HEK293 (cell line): Measurements from ENCODE around the gene SCP2D1.
A peak's percentile ranks its signal among the peaks of the same experiment; 100 is the strongest.

Experiments
- CTCF ChIA-PET: fragments of 350-600 bp; formaldehyde crosslinking; extraction: SDS; loops from one replicate; lab custom pipeline; 2021; ENCODE audit warnings: antibody characterized with exemption; lab: Yijun Ruan, JAX
- POLR2A ChIA-PET: fragments of 300-600 bp; formaldehyde crosslinking; extraction: SDS; loops from one replicate; lab custom pipeline; 2020; ENCODE audit warnings: antibody characterized with exemption, inconsistent platforms; lab: Yijun Ruan, JAX
- H3K27ac ChIP-seq: fragments of 200-500 bp; sonication (Bioruptor generic); 2 replicates; pipeline ENCODE4 v1.5.1; 2014; ENCODE audit warnings: low read depth, low read length, control low read depth, inconsistent platforms; ENCODE audit errors: extremely low read depth
- H3K36me3 ChIP-seq, 2 experiments: fragments of 200-500 bp in 1 of 2; sonication (Bioruptor generic) in 1 of 2; 1 replicate in 1 of 2; 2 replicates in 1 of 2; pipeline ENCODE4 v1.5.1; 2014 to 2017; ENCODE audit warnings: inconsistent platforms in 2 of 2, low read length in 2 of 2; ENCODE audit not compliant: control insufficient read depth in 2 of 2, insufficient read depth in 1 of 2
- H3K4me1 ChIP-seq: fragments of 200-500 bp; sonication (Bioruptor generic); 2 replicates; pipeline ENCODE4 v1.5.1; 2014; ENCODE audit warnings: mild to moderate bottlenecking, low read length, inconsistent platforms; ENCODE audit not compliant: control insufficient read depth, insufficient read depth
- H3K4me3 ChIP-seq: 2 replicates; pipeline ENCODE4 v1.5.1; 2011; ENCODE audit warnings: low read depth, mild to moderate bottlenecking, control low read depth, low read length, moderate library complexity
- H3K9me3 ChIP-seq: fragments of 200-500 bp; sonication (Bioruptor generic); 2 replicates; pipeline ENCODE4 v1.5.1; 2014; ENCODE audit warnings: low read depth, low read length, inconsistent platforms; ENCODE audit not compliant: control insufficient read depth, insufficient read depth
- GLI4 ChIP-seq: fragments of 450-650 bp; formaldehyde crosslinking; IDR thresholded peaks from 2 replicates; pipeline ENCODE4 v1.5.1; 2016; ENCODE audit warnings: missing biosample characterization, missing genetic modification characterization
- HIC1 ChIP-seq: fragments of 450-650 bp; formaldehyde crosslinking; IDR thresholded peaks from 2 replicates; pipeline ENCODE4 v1.5.1; 2016; ENCODE audit warnings: missing biosample characterization, missing genetic modification characterization
- KLF8 ChIP-seq: fragments of 450-650 bp; formaldehyde crosslinking; IDR thresholded peaks from 2 replicates; pipeline ENCODE4 v1.5.1; 2016; ENCODE audit warnings: missing biosample characterization, missing genetic modification characterization
- KLF9 ChIP-seq: fragments of 450-650 bp; formaldehyde crosslinking; IDR thresholded peaks from 2 replicates; pipeline ENCODE4 v1.5.1; 2016; ENCODE audit warnings: missing biosample characterization, missing genetic modification characterization, low read depth
- MYNN ChIP-seq: fragments of 450-650 bp; formaldehyde crosslinking; IDR thresholded peaks from 2 replicates; pipeline ENCODE4 v1.5.1; 2016; ENCODE audit warnings: missing biosample characterization, missing genetic modification characterization, borderline replicate concordance
- MZF1 ChIP-seq: fragments of 450-650 bp; formaldehyde crosslinking; IDR thresholded peaks from 2 replicates; pipeline ENCODE4 v1.5.1; 2017; ENCODE audit warnings: missing biosample characterization, missing genetic modification characterization, borderline replicate concordance
- PATZ1 ChIP-seq: fragments of 450-650 bp; formaldehyde crosslinking; IDR thresholded peaks from 2 replicates; pipeline ENCODE4 v1.5.1; 2016; ENCODE audit warnings: missing biosample characterization, missing genetic modification characterization
- ZFHX2 ChIP-seq: fragments of 450-650 bp; formaldehyde crosslinking; conservative IDR thresholded peaks from 2 replicates; pipeline ENCODE4 v1.5.1; 2016; ENCODE audit warnings: missing biosample characterization, missing genetic modification characterization
- ZIC2 ChIP-seq: fragments of 450-650 bp; formaldehyde crosslinking; IDR thresholded peaks from 2 replicates; pipeline ENCODE4 v1.5.1; 2016; ENCODE audit warnings: missing biosample characterization, missing genetic modification characterization
- ZNF132 ChIP-seq: fragments of 450-650 bp; formaldehyde crosslinking; IDR thresholded peaks from 2 replicates; pipeline ENCODE4 v1.5.1; 2017; ENCODE audit warnings: missing biosample characterization, missing genetic modification characterization, borderline replicate concordance
- ZNF133 ChIP-seq: fragments of 450-650 bp; formaldehyde crosslinking; IDR thresholded peaks from 2 replicates; pipeline ENCODE4 v1.5.1; 2016; ENCODE audit warnings: missing biosample characterization, missing genetic modification characterization
- ZNF280C ChIP-seq: fragments of 450-650 bp; formaldehyde crosslinking; IDR thresholded peaks from 2 replicates; pipeline ENCODE4 v1.5.1; 2016; ENCODE audit warnings: missing biosample characterization, missing genetic modification characterization
- ZNF335 ChIP-seq: fragments of 450-650 bp; formaldehyde crosslinking; conservative IDR thresholded peaks from 2 replicates; pipeline ENCODE4 v1.5.1; 2016; ENCODE audit warnings: missing biosample characterization, missing genetic modification characterization
- ZNF362 ChIP-seq: fragments of 450-650 bp; formaldehyde crosslinking; IDR thresholded peaks from 2 replicates; pipeline ENCODE4 v1.5.1; 2016; ENCODE audit warnings: missing biosample characterization, missing genetic modification characterization
- ZNF366 ChIP-seq: fragments of 450-650 bp; formaldehyde crosslinking; conservative IDR thresholded peaks from 2 replicates; pipeline ENCODE4 v1.5.1; 2016; ENCODE audit warnings: missing biosample characterization, missing genetic modification characterization
- ZNF585B ChIP-seq: fragments of 450-650 bp; formaldehyde crosslinking; IDR thresholded peaks from 2 replicates; pipeline ENCODE4 v1.5.1; 2016; ENCODE audit warnings: missing biosample characterization, missing genetic modification characterization
- ZNF654 ChIP-seq: fragments of 450-650 bp; formaldehyde crosslinking; IDR thresholded peaks from 2 replicates; pipeline ENCODE4 v1.5.1; 2016; ENCODE audit warnings: low read depth, missing biosample characterization, missing genetic modification characterization
- ZNF776 ChIP-seq: fragments of 450-650 bp; formaldehyde crosslinking; IDR thresholded peaks from 2 replicates; pipeline ENCODE4 v1.5.0; 2017; ENCODE audit warnings: missing biosample characterization, missing genetic modification characterization, borderline replicate concordance
- TF ChIP-seq, protein P1 (sequence below): fragments of 450-650 bp; formaldehyde crosslinking; IDR thresholded peaks from 2 replicates; pipeline ENCODE4 v1.5.1; 2016; ENCODE audit warnings: missing biosample characterization, missing genetic modification characterization
- TF ChIP-seq, protein P2 (sequence below): fragments of 450-650 bp; IDR thresholded peaks from 2 replicates; pipeline ENCODE4 v1.5.1; 2018; ENCODE audit warnings: missing biosample characterization, mild to moderate bottlenecking, missing genetic modification characterization
- TF ChIP-seq, protein P3 (sequence below): fragments of 450-650 bp; formaldehyde crosslinking; IDR thresholded peaks from 2 replicates; pipeline ENCODE4 v1.5.1; 2016; ENCODE audit warnings: missing biosample characterization, missing genetic modification characterization

Gene SCP2D1

DNA sequence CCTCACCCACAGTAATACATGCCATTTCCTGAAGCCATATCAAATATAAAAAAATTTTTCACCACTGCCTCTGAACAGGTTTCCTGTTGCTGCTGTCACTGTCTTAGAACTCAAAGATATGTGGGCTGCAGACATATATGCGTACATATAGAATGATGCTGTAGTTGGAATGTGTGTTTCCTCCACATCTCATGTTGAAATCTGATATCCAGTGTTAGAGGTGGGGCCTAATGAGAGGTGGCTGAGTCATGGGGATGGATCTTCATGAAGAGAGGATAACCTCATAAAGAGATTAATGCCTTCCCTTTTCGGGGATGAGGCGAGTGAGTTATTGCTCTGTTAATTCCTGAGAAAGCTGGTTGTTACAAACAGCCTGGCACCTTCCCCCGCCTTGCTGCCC lies 7.7 kb upstream of the SCP2D1 start (continued):
- TF ChIP-seq, protein P1, sequence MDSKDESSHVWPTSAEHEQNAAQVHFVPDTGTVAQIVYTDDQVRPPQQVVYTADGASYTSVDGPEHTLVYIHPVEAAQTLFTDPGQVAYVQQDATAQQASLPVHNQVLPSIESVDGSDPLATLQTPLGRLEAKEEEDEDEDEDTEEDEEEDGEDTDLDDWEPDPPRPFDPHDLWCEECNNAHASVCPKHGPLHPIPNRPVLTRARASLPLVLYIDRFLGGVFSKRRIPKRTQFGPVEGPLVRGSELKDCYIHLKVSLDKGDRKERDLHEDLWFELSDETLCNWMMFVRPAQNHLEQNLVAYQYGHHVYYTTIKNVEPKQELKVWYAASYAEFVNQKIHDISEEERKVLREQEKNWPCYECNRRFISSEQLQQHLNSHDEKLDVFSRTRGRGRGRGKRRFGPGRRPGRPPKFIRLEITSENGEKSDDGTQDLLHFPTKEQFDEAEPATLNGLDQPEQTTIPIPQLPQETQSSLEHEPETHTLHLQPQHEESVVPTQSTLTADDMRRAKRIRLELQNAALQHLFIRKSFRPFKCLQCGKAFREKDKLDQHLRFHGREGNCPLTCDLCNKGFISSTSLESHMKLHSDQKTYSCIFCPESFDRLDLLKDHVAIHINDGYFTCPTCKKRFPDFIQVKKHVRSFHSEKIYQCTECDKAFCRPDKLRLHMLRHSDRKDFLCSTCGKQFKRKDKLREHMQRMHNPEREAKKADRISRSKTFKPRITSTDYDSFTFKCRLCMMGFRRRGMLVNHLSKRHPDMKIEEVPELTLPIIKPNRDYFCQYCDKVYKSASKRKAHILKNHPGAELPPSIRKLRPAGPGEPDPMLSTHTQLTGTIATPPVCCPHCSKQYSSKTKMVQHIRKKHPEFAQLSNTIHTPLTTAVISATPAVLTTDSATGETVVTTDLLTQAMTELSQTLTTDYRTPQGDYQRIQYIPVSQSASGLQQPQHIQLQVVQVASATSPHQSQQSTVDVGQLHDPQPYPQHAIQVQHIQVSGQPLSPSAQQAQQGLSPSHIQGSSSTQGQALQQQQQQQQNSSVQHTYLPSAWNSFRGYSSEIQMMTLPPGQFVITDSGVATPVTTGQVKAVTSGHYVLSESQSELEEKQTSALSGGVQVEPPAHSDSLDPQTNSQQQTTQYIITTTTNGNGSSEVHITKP (tag by site-specific recombination) = peak; percentile 60
- TF ChIP-seq, protein P2, sequence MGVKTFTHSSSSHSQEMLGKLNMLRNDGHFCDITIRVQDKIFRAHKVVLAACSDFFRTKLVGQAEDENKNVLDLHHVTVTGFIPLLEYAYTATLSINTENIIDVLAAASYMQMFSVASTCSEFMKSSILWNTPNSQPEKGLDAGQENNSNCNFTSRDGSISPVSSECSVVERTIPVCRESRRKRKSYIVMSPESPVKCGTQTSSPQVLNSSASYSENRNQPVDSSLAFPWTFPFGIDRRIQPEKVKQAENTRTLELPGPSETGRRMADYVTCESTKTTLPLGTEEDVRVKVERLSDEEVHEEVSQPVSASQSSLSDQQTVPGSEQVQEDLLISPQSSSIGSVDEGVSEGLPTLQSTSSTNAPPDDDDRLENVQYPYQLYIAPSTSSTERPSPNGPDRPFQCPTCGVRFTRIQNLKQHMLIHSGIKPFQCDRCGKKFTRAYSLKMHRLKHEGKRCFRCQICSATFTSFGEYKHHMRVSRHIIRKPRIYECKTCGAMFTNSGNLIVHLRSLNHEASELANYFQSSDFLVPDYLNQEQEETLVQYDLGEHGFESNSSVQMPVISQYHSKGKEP (tag by site-specific recombination) = no peak
- TF ChIP-seq ZNF132 (tag by site-specific recombination) (no peak), MZF1 (tag by site-specific recombination) (no peak), ZNF585B (tag by site-specific recombination) (no peak), ZNF366 (peak; percentile 60; the same call in 1 of the 2 replicates), MYNN (tag by site-specific recombination) (no peak), ZFHX2 (tag by site-specific recombination) (no peak), ZNF654 (tag by site-specific recombination) (no peak), ZNF280C (tag by site-specific recombination) (no peak), KLF9 (tag by site-specific recombination) (no peak), ZNF362 (tag by site-specific recombination) (no peak), ZNF776 (no peak)

GRCh38 chr20:18808712-18809111 lies 4.9 kb upstream of the SCP2D1 start:
- H3K4me3 ChIP-seq = no peak overlapping the region
- no peaks in the 10 kb centered on the region for H3K36me3 ChIP-seq
- CTCF ChIA-PET = no interaction called here
- no peak overlapping the region for H3K27ac ChIP-seq
- POLR2A ChIA-PET = no interaction called here
- H3K4me1 ChIP-seq = no peaks in the 10 kb centered on the region
- no peaks in the 10 kb centered on the region for H3K9me3 ChIP-seq
- TF ChIP-seq ZNF366 (no peak), ZNF335 (tag by site-specific recombination) (no peak), ZNF133 (tag by site-specific recombination) (no peak), KLF8 (tag by site-specific recombination) (no peak), MZF1 (tag by site-specific recombination) (no peak), PATZ1 (tag by site-specific recombination) (no peak), ZIC2 (no peak), GLI4 (tag by site-specific recombination) (no peak), HIC1 (tag by site-specific recombination) (no peak)
- TF ChIP-seq, protein P3, sequence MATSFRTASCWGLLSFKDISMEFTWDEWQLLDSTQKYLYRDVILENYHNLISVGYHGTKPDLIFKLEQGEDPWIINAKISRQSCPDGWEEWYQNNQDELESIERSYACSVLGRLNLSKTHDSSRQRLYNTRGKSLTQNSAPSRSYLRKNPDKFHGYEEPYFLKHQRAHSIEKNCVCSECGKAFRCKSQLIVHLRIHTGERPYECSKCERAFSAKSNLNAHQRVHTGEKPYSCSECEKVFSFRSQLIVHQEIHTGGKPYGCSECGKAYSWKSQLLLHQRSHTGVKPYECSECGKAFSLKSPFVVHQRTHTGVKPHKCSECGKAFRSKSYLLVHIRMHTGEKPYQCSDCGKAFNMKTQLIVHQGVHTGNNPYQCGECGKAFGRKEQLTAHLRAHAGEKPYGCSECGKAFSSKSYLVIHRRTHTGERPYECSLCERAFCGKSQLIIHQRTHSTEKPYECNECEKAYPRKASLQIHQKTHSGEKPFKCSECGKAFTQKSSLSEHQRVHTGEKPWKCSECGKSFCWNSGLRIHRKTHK (tag by site-specific recombination) = no peak
